Dendritic cell treated with granulocyte-macrophage colony-stimulating factor and Interleukin-4, amounts not matched to agents 40 ng/mL and 50 ng/mL, for 4 days (primary cell): ENCODE data around the gene NPTXR.

Experiments used
- H3K27ac Mint-ChIP-seq: one replicate; pipeline ENCODE4 v1.8.0; 2022; ENCODE audit warnings: mild to moderate bottlenecking, mixed read lengths
- H3K27me3 Mint-ChIP-seq: one replicate; pipeline ENCODE4 v1.8.0; 2022; ENCODE audit warnings: mild to moderate bottlenecking, mixed read lengths
- H3K36me3 Mint-ChIP-seq: one replicate; pipeline ENCODE4 v1.8.0; 2022; ENCODE audit warnings: low read depth, mixed read lengths
- H3K4me1 Mint-ChIP-seq: one replicate; pipeline ENCODE4 v1.8.0; 2022; ENCODE audit warnings: low read depth, mixed read lengths
- H3K4me3 Mint-ChIP-seq: one replicate; pipeline ENCODE4 v1.8.0; 2022; ENCODE audit warnings: mild to moderate bottlenecking, moderate library complexity, mixed read lengths
- H3K9me3 Mint-ChIP-seq: one replicate; pipeline ENCODE4 v1.8.0; 2022; ENCODE audit warnings: mixed read lengths
- intact Hi-C: fragments of 100-400 bp; cut with micrococcal nuclease; formaldehyde crosslinking; loops from one replicate; pipeline ENCODE4 v1.15.0; 2022

The NPTXR gene

DNA sequence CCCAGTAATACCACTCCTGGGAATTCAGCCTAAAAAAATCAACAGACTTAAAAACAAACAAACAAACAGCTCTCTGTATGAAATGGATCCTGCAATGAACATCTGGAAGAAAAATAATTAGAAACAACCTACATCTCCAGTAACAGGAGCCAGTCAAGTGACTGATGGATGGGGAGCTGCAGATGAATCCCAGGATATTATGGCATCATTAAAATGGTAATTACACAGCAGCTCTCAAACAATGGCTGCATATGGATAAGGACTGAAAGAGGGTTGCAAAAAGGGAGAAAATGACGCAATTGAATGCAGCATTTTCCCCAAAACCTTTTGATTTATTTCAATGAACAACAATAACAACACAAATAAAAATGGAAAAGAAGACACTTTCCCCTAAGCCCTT lies 4.1 kb downstream of the NPTXR start:
- Mint-ChIP-seq H3K36me3 (no peaks in the 10 kb centered on the region), H3K27me3 (peaks cover 50% of the 10 kb centered on the region), H3K9me3 (no peaks in the 10 kb centered on the region), H3K27ac (no peak overlapping the region), H3K4me3 (no peak overlapping the region), H3K4me1 (peaks cover 5% of the 10 kb centered on the region)
- intact Hi-C loops: no loop called here

DNA sequence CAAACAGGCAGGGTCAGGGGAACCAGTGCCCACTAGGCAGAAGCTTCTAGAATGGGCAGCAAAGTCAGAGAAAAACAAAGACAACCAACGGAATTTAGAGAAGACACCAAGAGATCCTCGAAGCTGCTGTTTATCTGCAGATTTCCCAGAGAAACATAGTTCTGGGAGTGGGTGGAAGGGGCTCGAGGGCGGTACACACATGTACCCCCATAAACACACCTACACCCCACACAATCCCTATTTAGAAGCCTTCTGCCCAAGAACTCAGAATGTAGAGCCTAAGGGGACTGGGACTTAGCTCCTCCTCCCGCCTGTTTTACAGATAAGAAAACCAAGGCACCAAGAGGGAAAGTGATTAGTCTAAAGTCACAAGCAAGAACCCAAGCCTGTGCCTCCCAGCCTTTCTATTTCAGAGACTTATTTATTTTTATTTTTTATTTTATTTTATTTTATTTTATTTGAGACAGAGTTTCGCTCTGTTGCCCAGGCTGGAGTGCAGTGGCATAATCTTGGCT lies 6.4 kb downstream of the NPTXR start:
- intact Hi-C loops: no loop called here
- H3K27ac Mint-ChIP-seq: no peak overlapping the region
- no peaks in the 10 kb centered on the region for H3K36me3 Mint-ChIP-seq
- H3K4me1 Mint-ChIP-seq: no peaks in the 10 kb centered on the region
- H3K4me3 Mint-ChIP-seq: no peak overlapping the region
- H3K27me3 Mint-ChIP-seq: peaks cover 42% of the 10 kb centered on the region
- no peaks in the 10 kb centered on the region for H3K9me3 Mint-ChIP-seq

DNA sequence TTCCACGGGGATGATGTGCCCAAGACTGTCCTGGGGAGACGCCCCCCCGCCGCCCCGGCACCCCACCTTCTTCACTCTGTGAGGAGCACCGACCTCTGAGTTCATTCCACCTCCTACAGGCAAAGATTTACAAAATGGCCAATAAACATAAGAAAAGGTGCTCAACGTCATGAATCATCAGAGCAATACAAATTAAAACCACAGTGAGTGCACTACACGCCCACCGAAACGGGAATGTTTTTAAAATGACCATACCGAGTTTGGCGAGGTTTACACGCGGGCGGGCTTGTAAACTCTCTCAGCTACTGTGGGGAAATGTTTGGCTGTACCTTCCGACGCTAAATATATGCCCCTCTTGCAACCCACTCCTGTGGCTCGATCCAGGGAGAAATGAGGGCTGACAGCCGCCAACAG lies 7.9 kb downstream of the NPTXR start:
- H3K27me3 Mint-ChIP-seq: peaks cover 27% of the 10 kb centered on the region
- H3K9me3 Mint-ChIP-seq: no peaks in the 10 kb centered on the region
- H3K4me1 Mint-ChIP-seq: peaks cover 11% of the 10 kb centered on the region
- no peak overlapping the region for H3K4me3 Mint-ChIP-seq
- no peaks in the 10 kb centered on the region for H3K36me3 Mint-ChIP-seq
- intact Hi-C loops: no loop called here
- H3K27ac Mint-ChIP-seq: no peak overlapping the region

DNA sequence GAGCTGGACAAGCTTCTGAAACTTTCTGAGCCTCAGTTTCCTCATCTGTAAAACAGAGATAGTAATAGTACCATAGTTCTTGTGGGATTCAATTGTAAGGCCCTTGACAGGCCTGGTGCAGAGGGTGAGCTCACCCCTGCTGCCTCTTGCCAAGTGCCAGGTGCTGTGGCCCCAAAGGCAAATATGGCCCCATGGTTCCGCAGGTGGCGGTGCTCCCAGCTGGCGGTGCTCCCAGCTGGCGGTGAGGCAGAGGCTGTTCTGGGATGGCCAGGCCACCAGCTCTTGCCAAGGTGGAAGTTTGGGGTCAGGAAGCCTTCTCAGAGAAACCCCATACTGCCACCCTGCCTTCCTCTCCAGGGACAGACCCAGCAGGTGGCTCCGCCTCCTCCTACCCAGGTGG lies 8.8 kb downstream of the NPTXR start:
- intact Hi-C loops: no loop called here
- no peak overlapping the region for H3K4me3 Mint-ChIP-seq
- no peaks in the 10 kb centered on the region for H3K36me3 Mint-ChIP-seq
- no peaks in the 10 kb centered on the region for H3K9me3 Mint-ChIP-seq
- peaks cover 18% of the 10 kb centered on the region for H3K27me3 Mint-ChIP-seq
- no peak overlapping the region for H3K27ac Mint-ChIP-seq
- peaks cover 12% of the 10 kb centered on the region for H3K4me1 Mint-ChIP-seq

DNA sequence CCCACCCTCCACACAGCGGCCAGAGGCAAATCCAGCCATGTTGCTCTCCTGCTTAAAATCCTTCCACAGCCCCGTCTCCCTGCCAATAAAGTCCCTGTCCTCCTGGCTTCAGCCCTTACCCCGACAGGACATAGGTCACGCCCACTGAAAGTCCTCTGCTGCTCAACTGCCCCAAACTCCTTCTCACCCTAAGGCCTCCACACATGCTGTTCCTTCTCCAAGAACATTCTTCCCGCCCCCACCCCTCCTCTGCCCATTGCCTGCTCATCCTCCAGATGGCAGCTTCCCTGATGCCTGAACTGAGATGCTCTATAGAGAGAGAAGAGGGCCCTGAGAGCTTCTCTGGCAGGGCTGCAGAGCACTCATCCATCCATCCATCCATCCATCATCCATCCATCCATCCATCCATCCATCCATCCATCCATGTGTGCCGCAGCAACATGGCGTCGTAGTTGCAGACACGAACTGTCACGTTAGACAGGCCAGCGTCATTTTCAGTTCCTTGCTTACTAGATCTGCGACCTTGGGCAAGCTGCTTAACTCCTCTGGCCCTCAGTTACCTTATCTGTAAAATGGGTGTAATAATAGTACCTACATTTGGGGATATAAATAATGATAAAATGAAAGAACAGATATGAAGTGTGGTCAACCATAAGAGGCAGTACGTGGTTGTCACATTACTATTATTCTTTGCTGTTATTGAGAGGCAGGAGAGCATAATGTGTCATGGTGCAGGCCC lies 9.4 kb downstream of the NPTXR start:
- no peak overlapping the region for H3K4me3 Mint-ChIP-seq
- H3K9me3 Mint-ChIP-seq: no peaks in the 10 kb centered on the region
- no peaks in the 10 kb centered on the region for H3K36me3 Mint-ChIP-seq
- H3K27me3 Mint-ChIP-seq: peaks cover 15% of the 10 kb centered on the region
- H3K27ac Mint-ChIP-seq: no peak overlapping the region
- peaks cover 12% of the 10 kb centered on the region for H3K4me1 Mint-ChIP-seq
- intact Hi-C loops: no loop called here

DNA sequence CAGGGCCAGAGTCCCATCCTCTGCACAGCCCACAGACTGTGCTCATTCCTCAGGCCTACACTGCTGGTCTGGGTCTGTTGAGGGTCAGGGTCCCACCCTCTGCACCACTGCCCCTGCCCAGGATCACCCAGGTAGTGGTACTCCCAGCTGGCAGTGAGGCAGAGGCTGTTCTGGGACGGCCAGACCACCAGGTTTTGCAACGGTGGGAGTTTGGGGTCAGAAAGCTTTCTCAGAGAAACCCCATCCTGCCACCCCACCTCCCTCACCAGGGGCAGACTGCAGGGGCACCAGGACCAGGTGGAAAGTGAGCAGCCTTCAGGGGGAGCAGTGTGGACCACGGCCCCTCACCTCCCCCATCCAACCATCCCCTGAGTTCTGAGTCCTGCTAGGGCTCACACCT lies 10.8 kb downstream of the NPTXR start:
- Mint-ChIP-seq H3K4me3 (no peak overlapping the region), H3K27me3 (peaks cover 14% of the 10 kb centered on the region), H3K36me3 (no peaks in the 10 kb centered on the region), H3K9me3 (no peaks in the 10 kb centered on the region), H3K4me1 (peaks cover 12% of the 10 kb centered on the region), H3K27ac (no peak overlapping the region)
- intact Hi-C loops: no loop called here

DNA sequence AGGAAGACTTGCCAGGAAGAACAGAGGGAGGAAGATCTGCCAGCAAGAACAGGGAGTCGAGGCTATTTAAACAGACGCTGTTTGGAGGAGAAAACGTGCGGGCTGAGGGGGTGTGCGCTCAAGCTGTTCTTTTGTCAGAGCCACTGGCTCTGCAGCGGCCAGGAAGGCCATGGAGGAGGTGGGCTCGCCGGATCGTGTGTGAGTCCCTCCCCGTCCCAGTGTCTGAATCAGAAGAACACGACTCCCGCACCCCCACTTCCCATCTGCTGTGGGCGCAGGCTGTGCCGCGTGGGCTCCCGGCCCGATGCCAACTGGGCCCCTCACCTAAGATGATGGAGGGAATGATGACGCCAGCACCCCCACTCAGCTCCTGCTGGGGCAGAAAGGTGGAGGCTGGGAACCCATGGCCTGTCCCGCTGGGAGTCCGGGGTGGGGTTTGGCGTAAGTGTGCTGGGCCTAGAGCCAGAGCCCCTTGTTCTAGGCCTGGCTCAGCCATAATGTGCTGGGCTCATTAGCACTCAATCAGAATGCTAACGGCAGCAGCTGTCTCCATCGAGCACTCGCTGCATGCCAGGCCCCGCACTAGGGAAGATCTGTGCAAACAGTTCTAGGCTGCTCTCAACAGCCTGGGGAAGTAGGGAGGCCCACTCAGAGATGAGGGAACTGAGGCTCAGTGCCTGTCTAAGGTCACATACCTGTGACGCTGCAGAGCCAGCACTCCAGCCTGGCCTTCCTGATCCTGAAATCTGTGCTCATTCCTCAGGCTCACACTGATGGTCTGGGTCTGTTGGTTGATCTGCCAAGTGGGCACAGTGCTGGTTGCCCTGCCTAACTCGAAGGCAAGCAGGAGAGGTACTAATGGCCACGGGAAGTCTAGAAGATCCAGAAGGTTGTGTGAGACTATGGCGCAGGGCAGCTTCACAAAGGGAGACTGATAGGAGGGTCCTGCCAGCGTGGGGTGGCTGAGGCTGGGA lies 11.5 kb downstream of the NPTXR start:
- Mint-ChIP-seq H3K27me3 (peaks cover 14% of the 10 kb centered on the region), H3K27ac (no peak overlapping the region), H3K36me3 (no peaks in the 10 kb centered on the region), H3K4me1 (peaks cover 12% of the 10 kb centered on the region), H3K9me3 (no peaks in the 10 kb centered on the region), H3K4me3 (no peak overlapping the region)
- intact Hi-C loops: no loop called here

DNA sequence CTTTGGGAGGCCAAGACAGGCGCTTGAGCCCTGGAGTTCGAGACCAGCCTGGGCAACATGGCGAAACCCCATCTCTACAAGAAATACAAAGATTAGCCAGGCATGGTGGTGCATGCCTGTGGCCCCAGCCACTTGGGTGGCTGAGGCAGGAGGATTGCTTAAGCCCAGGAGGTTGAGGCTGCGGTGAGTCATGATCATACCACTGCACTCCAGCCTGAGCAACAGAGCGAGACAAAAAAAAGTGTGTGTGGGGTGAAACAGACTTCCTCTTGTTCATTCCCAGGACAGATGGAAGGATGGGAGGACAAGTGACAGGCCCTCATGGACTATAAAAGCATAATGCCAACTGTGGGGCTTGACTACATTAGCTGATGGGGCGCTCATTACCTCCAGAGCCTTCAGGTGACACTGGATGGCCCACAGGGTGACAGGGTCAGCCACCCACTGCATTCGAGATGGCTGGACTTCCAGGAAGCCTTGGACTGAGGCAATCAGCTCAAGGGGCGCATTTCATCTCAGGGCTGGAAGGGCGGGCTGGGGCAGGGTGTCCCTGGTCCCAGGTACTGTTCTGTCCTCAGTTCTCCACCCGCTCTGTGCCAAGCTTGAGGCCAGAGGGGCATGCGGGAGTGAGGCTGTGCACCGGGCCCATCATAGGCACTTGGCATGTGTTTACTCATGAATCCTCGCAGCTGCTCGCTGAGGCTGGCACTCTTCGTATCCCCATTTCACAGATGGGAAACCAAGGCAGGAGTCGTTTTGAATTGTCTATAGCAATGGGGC lies 12.5 kb downstream of the NPTXR start:
- peaks cover 15% of the 10 kb centered on the region for H3K27me3 Mint-ChIP-seq
- no peak overlapping the region for H3K4me3 Mint-ChIP-seq
- H3K27ac Mint-ChIP-seq: no peak overlapping the region
- H3K4me1 Mint-ChIP-seq: peaks cover 12% of the 10 kb centered on the region
- intact Hi-C loops: no loop called here
- no peaks in the 10 kb centered on the region for H3K9me3 Mint-ChIP-seq
- no peaks in the 10 kb centered on the region for H3K36me3 Mint-ChIP-seq

DNA sequence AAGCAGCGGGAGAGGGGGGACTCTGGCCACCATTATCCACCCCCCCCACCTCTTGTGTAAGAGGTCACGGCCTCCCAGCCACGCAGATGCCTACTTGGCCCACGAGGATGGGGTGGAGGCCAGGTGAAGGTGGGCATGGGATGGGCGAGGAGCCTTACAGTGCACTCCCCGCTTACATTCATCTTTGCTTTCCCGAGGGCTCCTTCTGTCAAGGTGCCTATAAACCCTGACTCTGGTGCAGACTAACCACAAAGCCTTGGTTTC lies 13.1 kb downstream of the NPTXR start:
- intact Hi-C loops: no loop called here
- Mint-ChIP-seq H3K9me3 (no peaks in the 10 kb centered on the region), H3K4me3 (no peak overlapping the region), H3K4me1 (peaks cover 12% of the 10 kb centered on the region), H3K27ac (no peak overlapping the region), H3K27me3 (peaks cover 15% of the 10 kb centered on the region), H3K36me3 (no peaks in the 10 kb centered on the region)

DNA sequence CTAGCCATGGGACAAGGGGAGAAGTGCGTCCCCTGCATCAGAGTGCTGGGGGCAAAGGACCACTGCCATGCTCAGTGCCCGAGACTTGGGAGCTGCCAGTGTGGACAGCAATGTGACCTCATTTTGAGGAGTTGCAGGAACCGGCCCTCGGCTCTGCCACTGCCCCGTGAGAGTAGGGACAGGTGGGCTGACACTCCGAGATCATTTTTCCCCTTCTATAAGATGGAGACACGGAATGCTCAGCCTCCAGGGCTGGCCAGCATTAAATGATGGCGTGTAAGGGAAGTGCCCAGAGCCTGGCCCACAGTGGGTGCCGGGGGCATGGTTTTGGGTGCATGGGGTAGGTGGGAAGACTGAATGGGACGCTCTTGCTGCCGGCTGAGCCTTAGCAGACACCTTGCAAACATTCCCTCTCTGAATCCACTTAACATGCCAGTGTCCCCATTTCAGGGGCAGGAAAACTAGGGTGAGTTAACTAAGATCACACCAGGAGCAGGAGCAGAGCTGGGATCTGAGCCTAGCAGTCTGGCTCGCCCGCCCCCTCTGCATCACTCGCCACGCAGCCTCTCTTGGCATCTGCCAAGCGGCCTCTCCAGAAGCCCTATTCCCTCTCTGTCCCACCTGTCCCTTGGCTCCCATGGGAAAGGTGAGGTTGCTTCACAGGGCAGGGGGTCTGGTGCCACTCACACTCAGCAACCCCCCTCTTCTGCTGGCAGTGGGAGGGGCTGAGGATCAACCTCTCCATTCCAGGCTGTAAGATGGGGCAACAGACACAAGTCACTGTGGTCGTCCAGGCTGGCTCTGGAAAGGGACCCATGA lies 13.6 kb downstream of the NPTXR start:
- Mint-ChIP-seq H3K36me3 (no peaks in the 10 kb centered on the region), H3K27me3 (peaks cover 15% of the 10 kb centered on the region), H3K9me3 (no peaks in the 10 kb centered on the region), H3K27ac (no peak overlapping the region), H3K4me3 (no peak overlapping the region), H3K4me1 (peaks cover 12% of the 10 kb centered on the region)
- intact Hi-C loops: no loop called here

DNA sequence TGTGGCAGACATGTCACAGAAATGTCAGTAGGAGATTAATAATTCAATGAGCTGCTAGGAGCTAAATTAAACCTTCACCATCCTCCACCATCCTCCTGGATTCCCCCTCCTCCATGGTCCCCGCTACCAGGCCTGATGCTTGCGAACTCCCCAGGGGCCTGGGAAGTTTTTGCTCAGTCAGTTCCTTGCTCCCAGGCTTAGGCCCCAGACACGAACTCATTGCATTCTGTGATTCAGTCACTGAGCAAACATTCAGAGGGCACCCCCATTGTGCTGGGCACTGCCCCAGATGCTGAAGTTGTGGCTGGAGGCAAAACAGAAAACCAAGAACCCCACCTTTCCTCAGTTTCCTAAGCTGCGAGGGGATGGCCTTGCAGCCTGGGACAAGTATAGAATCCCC lies 14.3 kb downstream of the NPTXR start:
- H3K27ac Mint-ChIP-seq: no peak overlapping the region
- no peaks in the 10 kb centered on the region for H3K9me3 Mint-ChIP-seq
- H3K27me3 Mint-ChIP-seq: peaks cover 14% of the 10 kb centered on the region

DNA sequence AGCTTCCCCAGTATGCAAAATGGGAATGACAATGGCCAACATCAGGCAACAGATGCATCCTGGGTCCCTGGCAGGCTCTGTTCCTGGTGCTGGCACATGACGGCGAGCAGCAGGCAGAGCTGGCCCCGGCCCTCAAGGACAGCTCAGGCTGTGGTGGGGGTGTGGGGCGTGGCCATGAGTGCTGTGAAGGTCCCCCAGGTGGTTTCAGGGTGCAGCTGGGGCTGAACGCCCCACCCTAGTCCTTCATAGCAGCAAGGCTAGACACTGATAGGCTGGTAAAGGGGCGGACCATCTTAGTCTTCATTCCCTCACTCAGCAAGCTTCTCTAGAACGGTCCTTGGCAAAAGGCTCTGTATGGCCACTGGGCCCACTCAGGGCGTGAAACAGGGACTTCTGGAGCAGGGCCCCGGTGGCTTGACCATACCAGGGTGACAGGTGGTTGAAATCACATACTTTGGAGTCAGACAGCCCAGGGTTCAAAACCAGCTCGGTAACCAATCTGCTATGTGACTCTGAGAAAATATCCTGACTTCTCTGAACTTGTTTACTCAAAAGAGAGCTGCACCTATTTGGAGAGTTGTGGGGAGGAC lies 15.1 kb downstream of the NPTXR start:
- intact Hi-C loops: no loop called here
- Mint-ChIP-seq H3K4me1 (peaks cover 12% of the 10 kb centered on the region), H3K9me3 (no peaks in the 10 kb centered on the region), H3K4me3 (no peak overlapping the region), H3K36me3 (no peaks in the 10 kb centered on the region), H3K27ac (no peak overlapping the region), H3K27me3 (peaks cover 14% of the 10 kb centered on the region)

More for the DNA sequence above, 14.3 kb downstream of the NPTXR start:
- intact Hi-C loops: no loop called here
- no peak overlapping the region for H3K4me3 Mint-ChIP-seq
- H3K36me3 Mint-ChIP-seq: no peaks in the 10 kb centered on the region
- H3K4me1 Mint-ChIP-seq: peaks cover 12% of the 10 kb centered on the region

DNA sequence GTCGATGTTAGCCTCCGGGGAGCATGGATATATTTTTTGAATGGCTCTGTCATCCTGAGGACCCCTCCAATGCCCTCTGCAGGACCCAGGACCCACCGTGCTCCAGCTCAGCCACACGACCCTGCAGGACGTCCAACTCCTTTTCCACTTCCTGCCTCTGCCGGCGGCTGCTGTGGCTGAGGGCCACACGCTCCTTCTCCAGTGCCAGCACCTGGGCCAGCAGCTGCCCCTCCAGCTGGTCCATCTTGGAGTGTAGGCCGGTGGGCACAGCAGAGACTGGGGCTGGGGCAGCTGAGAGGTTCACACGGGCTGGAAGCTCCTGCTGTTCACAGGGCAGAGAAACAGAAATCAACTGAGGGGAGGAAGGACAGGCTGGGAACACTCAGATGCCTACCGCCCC lies 15.6 kb downstream of the NPTXR start:
- no peaks in the 10 kb centered on the region for H3K9me3 Mint-ChIP-seq
- no peak overlapping the region for H3K4me3 Mint-ChIP-seq
- peaks cover 12% of the 10 kb centered on the region for H3K4me1 Mint-ChIP-seq
- H3K27me3 Mint-ChIP-seq: peaks cover 18% of the 10 kb centered on the region
- intact Hi-C loops: no loop called here
- H3K27ac Mint-ChIP-seq: no peak overlapping the region
- no peaks in the 10 kb centered on the region for H3K36me3 Mint-ChIP-seq
